GM10248 (cell line): ENCODE results near the gene RNF220.

ENCODE experiments used
- CTCF ChIA-PET: fragments of 300-600 bp; sonication (Branson Sonifier 250); formaldehyde crosslinking; extraction: SDS; loops from one replicate; lab custom pipeline; 2021; ENCODE audit warnings: antibody characterized with exemption; lab: Yijun Ruan, JAX
- POLR2A ChIA-PET: fragments of 350-650 bp; sonication (Branson Sonifier 250); formaldehyde crosslinking; extraction: SDS; loops from one replicate; lab custom pipeline; 2020; ENCODE audit warnings: antibody characterized with exemption; lab: Yijun Ruan, JAX
- DNase-seq: peaks from one replicate; pipeline ENCODE4 v3.0.0; 2012; ENCODE audit errors: extremely low spot score
- CTCF ChIP-seq: IDR thresholded peaks from 2 replicates; pipeline ENCODE4 v1.5.1; 2012; ENCODE audit warnings: mild to moderate bottlenecking, low read depth; ENCODE audit errors: extremely low read depth, missing control alignments, control extremely low read depth

The RNF220 gene

DNA sequence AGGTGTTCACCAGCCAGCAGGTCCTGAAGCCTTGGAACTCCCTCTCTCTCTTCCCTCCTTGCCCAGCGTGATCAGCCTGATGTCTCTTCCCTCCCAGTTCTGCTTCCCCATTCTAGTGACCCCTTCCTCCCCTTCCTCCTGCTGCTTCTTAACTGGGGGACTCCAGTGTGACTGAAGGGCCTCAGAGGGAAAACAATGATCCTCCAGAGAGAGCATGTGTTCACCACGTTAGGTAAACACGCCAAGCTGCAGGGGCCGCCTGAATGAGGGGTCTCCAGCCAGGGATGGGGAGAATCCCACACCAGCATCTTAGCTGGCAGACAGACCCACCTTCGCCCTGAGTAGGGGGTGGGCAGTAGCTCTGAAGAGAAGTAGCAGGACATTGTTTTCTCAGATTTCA lies 144.5 kb downstream of the RNF220 start:
- no peak for TF ChIP-seq CTCF
- CTCF ChIA-PET, result no interaction called here
- POLR2A ChIA-PET, result no interaction called here
- no peak for DNase-seq

DNA sequence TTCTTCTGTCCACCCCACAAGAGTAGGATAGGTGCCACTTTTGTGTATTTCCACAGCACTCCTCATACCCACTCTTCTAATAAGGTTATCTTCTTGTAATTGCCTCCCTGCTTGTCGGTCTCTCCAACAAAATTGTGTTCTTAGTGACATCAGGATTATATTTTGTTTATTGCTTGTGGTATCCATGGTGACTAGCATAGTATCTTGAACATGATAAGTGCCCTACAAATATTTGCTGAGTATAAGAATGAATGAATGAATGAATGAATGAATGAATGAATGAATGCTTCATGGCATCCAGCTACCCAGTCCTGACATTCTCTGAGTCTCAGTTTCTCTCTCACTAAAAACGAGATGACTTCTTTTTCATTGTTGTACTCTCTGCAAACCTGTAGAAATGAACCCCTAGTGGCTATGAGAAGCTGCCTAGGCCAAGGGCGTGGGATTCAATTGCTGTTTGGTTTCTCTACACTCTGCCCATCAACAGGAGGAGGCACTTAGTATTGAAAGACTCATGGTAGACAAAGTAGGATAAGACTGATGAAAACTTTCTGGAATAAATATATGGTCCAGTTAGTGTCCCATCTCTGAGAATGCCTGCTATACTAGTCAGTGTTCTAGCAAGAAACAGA lies 148.2 kb downstream of the RNF220 start:
- TF ChIP-seq CTCF, result no peak
- ChIA-PET CTCF (interaction anchor here (0.8 to 2.0 kb wide), 6 partner anchors 8 to 42 kb away, joined by 3 to 7 read pairs (median 4); no protein-coding TSS in a partner anchor), POLR2A (interaction anchor here (0.7 kb wide), 1 partner anchor 223 kb away, joined by 5 read pairs; no protein-coding TSS in a partner anchor)
- no peak for DNase-seq

- no peak for DNase-seq
- TF ChIP-seq CTCF, result no peak
- POLR2A ChIA-PET, result no interaction called here
- CTCF ChIA-PET, result interaction anchor here (0.9 to 2.0 kb wide), 6 partner anchors 8 to 41 kb away, joined by 3 to 7 read pairs (median 3); no protein-coding TSS in a partner anchor
These were observed 148.7 kb downstream of the RNF220 start for GRCh38 chr1:44553771-44554170.

GRCh38 chr1:44554706-44555105 lies 149.7 kb downstream of the RNF220 start:
- ChIA-PET POLR2A (no interaction called here), CTCF (interaction anchor here (0.8 to 2.0 kb wide), 4 partner anchors 15 to 177 kb away, joined by 3 to 7 read pairs (median 3); no protein-coding TSS in a partner anchor)
- no peak for TF ChIP-seq CTCF
- no peak for DNase-seq

DNA sequence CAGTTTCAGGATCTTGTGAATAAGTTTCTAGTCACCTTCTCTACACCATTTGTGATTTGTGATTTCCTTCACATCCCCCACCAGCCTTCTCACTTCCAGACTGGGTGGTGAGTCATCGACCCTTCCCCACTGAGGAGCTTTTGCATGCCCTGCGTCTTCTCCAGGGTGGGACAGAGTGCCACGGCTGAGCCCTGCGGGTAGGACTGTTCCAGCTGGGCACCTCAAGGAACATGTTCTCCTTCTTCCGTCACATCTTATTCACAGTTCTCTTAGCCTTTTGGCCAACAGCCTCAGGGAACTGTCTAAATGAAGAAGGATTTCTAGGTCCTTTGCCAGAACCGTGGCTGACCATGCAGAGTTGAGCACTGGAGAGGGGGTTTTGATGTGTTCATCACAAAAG lies 152.7 kb downstream of the RNF220 start:
- ChIA-PET CTCF (interaction anchor here (1.6 to 2.3 kb wide), 2 partner anchors 15 to 21 kb away, joined by 3 to 8 read pairs; no protein-coding TSS in a partner anchor), POLR2A (no interaction called here)
- DNase-seq, result no peak
- TF ChIP-seq CTCF, result no peak

GRCh38 chr1:44558883-44559282 lies 153.8 kb downstream of the RNF220 start:
- ChIA-PET CTCF (interaction anchor here (2.6 kb wide), 1 partner anchor 14 kb away, joined by 14 read pairs; no protein-coding TSS in a partner anchor), POLR2A (no interaction called here)
- no peak for TF ChIP-seq CTCF
- no peak for DNase-seq
